ENCODE measurements around the gene MTAP.

DNA sequence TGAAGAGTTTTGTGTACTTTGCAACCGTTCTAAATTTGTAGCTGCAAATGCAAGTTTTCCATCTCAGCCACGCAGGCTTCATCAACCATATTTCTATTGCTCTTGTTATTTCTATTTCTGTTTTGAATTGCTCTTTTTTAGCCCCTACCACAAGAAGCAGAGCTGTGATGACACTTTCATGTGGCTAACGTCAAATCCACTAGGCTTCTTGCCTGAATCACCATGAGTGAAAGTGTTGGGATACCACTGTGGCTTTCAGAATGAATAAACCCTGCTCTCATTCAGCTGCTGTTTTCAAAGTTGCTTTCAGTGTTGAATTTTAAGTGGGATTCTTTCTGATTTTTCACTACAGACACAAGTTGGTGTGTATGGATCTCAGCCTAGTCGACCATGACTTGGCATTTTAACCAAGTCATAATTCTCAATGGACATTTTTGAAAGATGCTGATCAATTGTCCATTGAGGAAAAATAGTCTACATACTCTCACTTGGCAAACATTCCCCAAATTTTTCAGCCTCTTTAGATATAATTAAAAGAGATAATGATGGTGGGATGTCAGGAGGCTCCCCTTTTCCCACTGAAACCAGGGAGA lies 41.0 kb upstream of the MTAP start:
- TF ChIP-seq, protein P1, sequence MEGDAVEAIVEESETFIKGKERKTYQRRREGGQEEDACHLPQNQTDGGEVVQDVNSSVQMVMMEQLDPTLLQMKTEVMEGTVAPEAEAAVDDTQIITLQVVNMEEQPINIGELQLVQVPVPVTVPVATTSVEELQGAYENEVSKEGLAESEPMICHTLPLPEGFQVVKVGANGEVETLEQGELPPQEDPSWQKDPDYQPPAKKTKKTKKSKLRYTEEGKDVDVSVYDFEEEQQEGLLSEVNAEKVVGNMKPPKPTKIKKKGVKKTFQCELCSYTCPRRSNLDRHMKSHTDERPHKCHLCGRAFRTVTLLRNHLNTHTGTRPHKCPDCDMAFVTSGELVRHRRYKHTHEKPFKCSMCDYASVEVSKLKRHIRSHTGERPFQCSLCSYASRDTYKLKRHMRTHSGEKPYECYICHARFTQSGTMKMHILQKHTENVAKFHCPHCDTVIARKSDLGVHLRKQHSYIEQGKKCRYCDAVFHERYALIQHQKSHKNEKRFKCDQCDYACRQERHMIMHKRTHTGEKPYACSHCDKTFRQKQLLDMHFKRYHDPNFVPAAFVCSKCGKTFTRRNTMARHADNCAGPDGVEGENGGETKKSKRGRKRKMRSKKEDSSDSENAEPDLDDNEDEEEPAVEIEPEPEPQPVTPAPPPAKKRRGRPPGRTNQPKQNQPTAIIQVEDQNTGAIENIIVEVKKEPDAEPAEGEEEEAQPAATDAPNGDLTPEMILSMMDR (conservative IDR thresholded peaks at IDR 0.05; ENCODE audit: low read length), result no peak
- TF ChIP-seq EZH2phosphoT487 (IDR thresholded peaks at IDR 0.05; ENCODE audit: borderline replicate concordance), result no peak
